ENCODE data around the gene TCF21.
"Not testable (repeated sequence)": the region's sequence is repeated elsewhere in the genome, so short reads cannot be mapped to it uniquely, and the experiment has no call there.

Gene TCF21

GRCh38 chr6:133890711-133891148 is 1.8 kb downstream of the TCF21 start:
- DNase-seq: no peak

- DNase-seq: peak in 1 of 2 experiments; percentile 14
Measured at GRCh38 chr6:133891149-133891926, 2.4 kb downstream of the TCF21 start.

- DNase-seq: no peak
Measured at GRCh38 chr6:133891927-133892812, 3.3 kb downstream of the TCF21 start.

GRCh38 chr6:133892813-133893691 is 4.1 kb downstream of the TCF21 start:
- DNase-seq: no peak

- DNase-seq: no peak
Measured at GRCh38 chr6:133893946-133894345, 5.0 kb downstream of the TCF21 start.

GRCh38 chr6:133894369-133894768 is 5.5 kb downstream of the TCF21 start:
- no peak for DNase-seq

- no peak for DNase-seq
Measured at GRCh38 chr6:133894795-133895358, 6.0 kb downstream of the TCF21 start.

- DNase-seq: no peak
Measured at GRCh38 chr6:133895573-133896343, 6.8 kb downstream of the TCF21 start.

- no peak for DNase-seq
Measured at GRCh38 chr6:133896344-133896721, 7.4 kb downstream of the TCF21 start.

- no peak for DNase-seq
Measured at GRCh38 chr6:133898263-133898662, 9.3 kb downstream of the TCF21 start.

- no peak for DNase-seq
Measured at GRCh38 chr6:133899556-133899955, 10.6 kb downstream of the TCF21 start.

GRCh38 chr6:133903855-133904254 is 14.9 kb downstream of the TCF21 start:
- DNase-seq: no peak

GRCh38 chr6:133906050-133906449 is 17.1 kb downstream of the TCF21 start:
- DNase-seq: no peak

GRCh38 chr6:133916650-133917151 is 27.8 kb downstream of the TCF21 start:
- peak; percentile 78 to 85 for DNase-seq

GRCh38 chr6:133917781-133918180 is 28.9 kb downstream of the TCF21 start:
- DNase-seq: no peak

- DNase-seq: no peak
Measured at GRCh38 chr6:133918208-133918930, 29.5 kb downstream of the TCF21 start.

GRCh38 chr6:133919362-133919761 is 30.4 kb downstream of the TCF21 start:
- DNase-seq: no peak

- peak; percentile 32 to 72 for DNase-seq
Measured at GRCh38 chr6:133921249-133921859, 32.4 kb downstream of the TCF21 start.

GRCh38 chr6:133923938-133924593 is 35.2 kb downstream of the TCF21 start:
- DNase-seq: peak; percentile 65 to 66

- not testable (repeated sequence) for DNase-seq
Measured at GRCh38 chr6:133931221-133931620, 42.3 kb downstream of the TCF21 start.
